Stimulated activated CD4-positive, alpha-beta T cell treated with anti-CD3 and anti-CD28 coated beads, TNF-alpha, amount 100 ng/mL, for 4 hours (primary cell): ENCODE results near the gene FMR1NB.

Experiments
- DNase-seq, 3 experiments: peaks; one replicate each; pipeline ENCODE4 v3.0.0-alpha.2; 2020; ENCODE audit warnings: low read depth in 3 of 3

FMR1NB gene

DNA sequence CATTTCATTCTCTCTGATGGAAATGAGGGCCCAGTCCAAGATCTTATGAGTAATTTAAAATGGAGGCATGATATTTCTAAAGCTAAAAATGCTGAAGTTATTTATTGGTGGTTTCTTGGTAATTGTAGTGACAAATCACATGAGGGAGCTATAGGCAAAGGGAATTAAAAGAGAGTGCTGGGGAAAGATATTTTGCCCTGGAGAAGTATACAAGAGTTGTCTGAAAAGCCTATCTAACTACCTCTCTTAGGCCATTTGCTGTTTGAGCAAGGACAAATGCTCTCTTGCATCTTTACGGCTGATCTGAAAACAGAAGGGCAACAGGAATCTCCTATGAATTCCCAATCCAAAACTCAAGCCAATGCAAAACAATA is 89.4 kb downstream of the FMR1NB start:
- no peak for DNase-seq
